Right renal pelvis (tissue), 4 donors: ENCODE data around the gene DCAF6. TPM values are rescaled to one million over a fixed set of nuclear protein-coding genes. Genes with fewer than 3 reads are reported as not detected.
"Not testable (repeated sequence)": the region's sequence is repeated elsewhere in the genome, so short reads cannot be mapped to it uniquely, and the experiment has no call there.

Experiments
- DNase-seq, 4 donors: peaks; one replicate each; pipeline ENCODE4 v3.0.0-alpha.2; 2013; ENCODE audit warnings: low read depth in 4 of 4, low spot score in 3 of 4, missing footprints in 1 of 4
- polyA plus RNA-seq, 4 donors: library from polyadenylated mRNA; unstranded; fragments of 120-200 nt; gene quantifications; one replicate each; pipeline ENCODE4 v1.2.1, GENCODE V29; 2013; ENCODE audit not compliant: insufficient read length in 4 of 4

DCAF6 gene
- polyA plus RNA-seq = 10 to 100 TPM; 78.6 to 82.7 (median 80.4) TPM

- DNase-seq = peak; percentile 97 to 99 (median 98)
Measured at GRCh38 chr1:167936068-167936929, at the start of gene DCAF6. Gene DCAF6 (plus strand): TSS chr1:167936683. CDS start chr1:167936912, 229 bp downstream.

- not testable (repeated sequence) for DNase-seq
Measured at GRCh38 chr1:167887187-167887586, 49.3 kb upstream of the DCAF6 start.

- no peak for DNase-seq
Measured at GRCh38 chr1:167890400-167890799, 46.1 kb upstream of the DCAF6 start.

- no peak for DNase-seq
Measured at GRCh38 chr1:167893798-167894197, 42.7 kb upstream of the DCAF6 start.

- DNase-seq = no peak
Measured at GRCh38 chr1:167898578-167899222, 37.8 kb upstream of the DCAF6 start.

GRCh38 chr1:167899253-167899681 is 37.2 kb upstream of the DCAF6 start:
- DNase-seq = no peak

GRCh38 chr1:167900907-167901306 is 35.6 kb upstream of the DCAF6 start:
- DNase-seq = no peak

GRCh38 chr1:167904652-167905130 is 31.8 kb upstream of the DCAF6 start:
- no peak for DNase-seq

GRCh38 chr1:167905182-167905581 is 31.3 kb upstream of the DCAF6 start:
- no peak for DNase-seq

GRCh38 chr1:167905671-167906070 is 30.8 kb upstream of the DCAF6 start:
- DNase-seq = no peak

GRCh38 chr1:167909691-167910180 is 26.7 kb upstream of the DCAF6 start:
- DNase-seq = no peak

- DNase-seq = no peak
Measured at GRCh38 chr1:167910530-167910929, 26.0 kb upstream of the DCAF6 start.

GRCh38 chr1:167911413-167911812 is 25.1 kb upstream of the DCAF6 start:
- no peak for DNase-seq

GRCh38 chr1:167912294-167912693 is 24.2 kb upstream of the DCAF6 start:
- DNase-seq = no peak

- no peak for DNase-seq
Measured at GRCh38 chr1:167913895-167914496, 22.5 kb upstream of the DCAF6 start, which contains the start of gene ADCY10. Gene ADCY10 (minus strand): TSS chr1:167914134. CDS start chr1:167905140, 8,994 bp downstream.

GRCh38 chr1:167915569-167915968 is 20.9 kb upstream of the DCAF6 start:
- DNase-seq = no peak

- DNase-seq = no peak
Measured at GRCh38 chr1:167916766-167917511, 19.5 kb upstream of the DCAF6 start.

- no peak for DNase-seq
Measured at GRCh38 chr1:167922023-167922422, 14.5 kb upstream of the DCAF6 start.

GRCh38 chr1:167922611-167923074 is 13.8 kb upstream of the DCAF6 start:
- no peak for DNase-seq
